Ovary (tissue), 9 donors: ENCODE results near the gene PCNX3. TPM values are rescaled to one million over a fixed set of nuclear protein-coding genes. Genes with fewer than 3 reads are reported as not detected.

Experiments used
- DNase-seq, 5 donors: peaks; one replicate each; pipeline ENCODE4 v3.0.0-alpha.2; 2019 to 2020
- H3K27ac ChIP-seq, 2 donors: fragments of 200-600 bp; one replicate each; pipeline versions ENCODE4 v1.5.1 to v1.8.0; 2019 to 2022
- H3K27me3 ChIP-seq: fragments of 200-600 bp; one replicate; pipeline ENCODE4 v1.8.0; 2022
- H3K36me3 ChIP-seq: fragments of 200-600 bp; sonication (generic); one replicate; pipeline ENCODE4 v1.5.1; 2019
- H3K4me1 ChIP-seq: one replicate; pipeline ENCODE4 v1.8.1; 2013; ENCODE audit warnings: mild to moderate bottlenecking, moderate library complexity; ENCODE audit not compliant: insufficient read depth
- H3K4me3 ChIP-seq: fragments of 200-600 bp; sonication (generic); one replicate; pipeline ENCODE4 v1.5.1; 2017
- H3K9me3 ChIP-seq, 2 donors: fragments of 200-600 bp in 1 of 2; sonication (generic) in 1 of 2; one replicate each; pipeline versions ENCODE4 v1.5.1 to v1.8.1; 2013 to 2019; ENCODE audit warnings: mild to moderate bottlenecking in 1 of 2, moderate library complexity in 1 of 2
- CTCF ChIP-seq, 3 donors: fragments of 450-650 bp in 2 of 3; fragments of 200-600 bp in 1 of 3; IDR thresholded peaks; one replicate each; pipeline versions ENCODE4 v1.5.1 to v1.8.0; 2016 to 2022; ENCODE audit warnings: antibody characterized with exemption in 3 of 3, mild to moderate bottlenecking in 1 of 3
- EP300 ChIP-seq: sonication (generic); formaldehyde crosslinking; IDR thresholded peaks from one replicate; pipeline ENCODE4 v1.6.1; 2017; ENCODE audit warnings: antibody characterized with exemption
- POLR2A ChIP-seq: fragments of 450-650 bp; IDR thresholded peaks from one replicate; pipeline ENCODE4 v1.6.1; 2017; ENCODE audit warnings: antibody characterized with exemption, mild to moderate bottlenecking, moderate library complexity
- WGBS, 3 donors: extraction: QIAGEN DNeasy Blood & Tissue Kit in 1 of 3; methylation state at CpG; one replicate each; pipeline versions ENCODE4 v1.1.5 to v1.1.7; 2013 to 2017; 5-methylcytosine and 5-hydroxymethylcytosine counted together
- intact Hi-C, 4 donors: fragments of 100-400 bp; cut with DNase I; formaldehyde crosslinking; loops; one replicate each; pipeline versions ENCODE4 v1.11.0 to v1.15.1; 2022 to 2023
- polyA plus RNA-seq, 2 donors: library from polyadenylated mRNA; stranded (reverse); fragments of 200-250 nt in 1 of 2; fragments of 350-450 nt in 1 of 2; fragmentation: Illumina TruSeq in 1 of 2; extraction: RNeasy Lipid Tissue Mini Kit (QIAGEN cat#74804) in 1 of 2; gene quantifications; one replicate each; pipeline ENCODE4 v1.2.3, GENCODE V29; 2013 to 2014
- total RNA-seq, 7 donors: library from RNA; depleted of rRNA in 2 of 7; stranded (reverse); fragments of >200 nt in 2 of 7; fragmentation: NEBNext Ultra II Directional in 3 of 7; extraction: Animal tissue kit (Norgen Biotek cat#: 25700) in 3 of 7; gene quantifications; one replicate each; pipeline versions ENCODE4 v1.1.0 to v1.2.4, GENCODE V29; 2016 to 2023
- donor health status: DM: no; HTN: no; CAD: no; lungs with moderate emphysema.
- donor health status: DM: no; HTN: no; CAD: no.
- donor health status: Bipolar disorder and iron deficiency.
- donor health status: DM: yes; HTN: yes; CAD: no.
- donor health status: DM: no; HTN: no; CAD: no.
- donor health status: DM: yes; HTN: yes; CAD: no.

The PCNX3 gene
- total and polyA plus RNA-seq, 9 donors = 3.3 to 42.1 (median 27.1) TPM

GRCh38 chr11:65646288-65646957 lies 30.8 kb downstream of the PCNX3 start:
- 81 to 89% (median 88%) methylated on average over 52 to 68 of the region's 68 CpGs for WGBS, 3 donors

GRCh38 chr11:65646958-65647701 lies 31.6 kb downstream of the PCNX3 start:
- DNase-seq = peak; percentile 74 to 85 (median 83)
- Histone ChIP-seq H3K4me3 (peak overlapping the region; percentile 23), H3K27me3 (no peaks in the 10 kb centered on the region), H3K4me1 (peaks cover 18% of the 10 kb centered on the region), H3K36me3 (no peaks in the 10 kb centered on the region), H3K9me3 (no peaks in the 10 kb centered on the region), H3K27ac (peak overlapping the region; percentile 61 to 81)
- TF ChIP-seq POLR2A = no peak
- TF ChIP-seq EP300 = no peak
- TF ChIP-seq CTCF (IDR thresholded peaks at IDR 0.05) = no peak
- intact Hi-C loops = no loop called here
- WGBS, 3 donors = 16 to 34% (median 23%) methylated on average over 64 to 87 of the region's 87 CpGs

More at GRCh38 chr11:65646288-65646957, 30.8 kb downstream of the PCNX3 start:
- no peaks in the 10 kb centered on the region for H3K9me3 ChIP-seq
- H3K4me1 ChIP-seq = peaks cover 12% of the 10 kb centered on the region
- no peaks in the 10 kb centered on the region for H3K36me3 ChIP-seq
- TF ChIP-seq POLR2A (no peak), CTCF (IDR thresholded peaks at IDR 0.05) (no peak), EP300 (no peak)
- peak in 1 of 5 donors; percentile 53 for DNase-seq
- intact Hi-C loops = no loop called here
- no peak overlapping the region for H3K4me3 ChIP-seq
- no peaks in the 10 kb centered on the region for H3K27me3 ChIP-seq
- H3K27ac ChIP-seq = peak overlapping the region in 1 of 2 donors; percentile 81

- peak; percentile 54 to 71 (median 66) for DNase-seq
- intact Hi-C loops = no loop called here
- Histone ChIP-seq H3K27ac (peak overlapping the region in 1 of 2 donors; percentile 98), H3K27me3 (no peaks in the 10 kb centered on the region), H3K4me3 (no peak overlapping the region), H3K4me1 (peaks cover 19% of the 10 kb centered on the region), H3K9me3 (no peaks in the 10 kb centered on the region), H3K36me3 (no peaks in the 10 kb centered on the region)
- TF ChIP-seq POLR2A = no peak
- TF ChIP-seq EP300 = no peak
- TF ChIP-seq CTCF (IDR thresholded peaks at IDR 0.05) = no peak
- 54 to 72% (median 59%) methylated on average over 12 of the region's 12 CpGs for WGBS, 3 donors
These were observed 33.5 kb downstream of the PCNX3 start for GRCh38 chr11:65648997-65649493.

GRCh38 chr11:65649656-65650546 lies 34.3 kb downstream of the PCNX3 start:
- WGBS, 3 donors = 70 to 85% (median 74%) methylated on average over 16 of the region's 16 CpGs
- no peaks in the 10 kb centered on the region for H3K27me3 ChIP-seq
- intact Hi-C loops = loop anchor here in 2 of 4 donors (5.0 kb wide), 1 partner anchor 78 kb away; the partner anchor contains the start of genes FAM89B (in 2 of the 2) and ZNRD2 (in 2 of the 2)
- no peak for TF ChIP-seq POLR2A
- no peak for TF ChIP-seq EP300
- TF ChIP-seq CTCF (IDR thresholded peaks at IDR 0.05) = no peak
- no peaks in the 10 kb centered on the region for H3K9me3 ChIP-seq
- no peaks in the 10 kb centered on the region for H3K36me3 ChIP-seq
- peak overlapping the region; percentile 59 to 98 for H3K27ac ChIP-seq
- peak in 3 of 5 donors; percentile 35 to 47 (median 45) for DNase-seq
- H3K4me1 ChIP-seq = peaks cover 19% of the 10 kb centered on the region
- H3K4me3 ChIP-seq = no peak overlapping the region
